Measurements from ENCODE around the gene MCM9.

The MCM9 gene

GRCh38 chr6:118932421-118932820 is 2.5 kb downstream of the MCM9 start:
- no peak for DNase-seq (ENCODE audit: low spot score)

GRCh38 chr6:118931436-118931835 is 3.5 kb downstream of the MCM9 start:
- no peak for DNase-seq (ENCODE audit: low spot score)

- no peak for DNase-seq (ENCODE audit: low spot score)
Observed at GRCh38 chr6:118930680-118931079, 4.3 kb downstream of the MCM9 start.

GRCh38 chr6:118923035-118923434 is 11.9 kb downstream of the MCM9 start:
- no peak for DNase-seq (ENCODE audit: low spot score)

- DNase-seq (ENCODE audit: low spot score) = no peak
Observed at GRCh38 chr6:118921084-118921483, 13.9 kb downstream of the MCM9 start.

- DNase-seq (ENCODE audit: low spot score) = no peak
Observed at GRCh38 chr6:118918329-118918725, 16.6 kb downstream of the MCM9 start.

GRCh38 chr6:118917546-118918328 is 17.2 kb downstream of the MCM9 start:
- no peak for DNase-seq (ENCODE audit: low spot score)

- no peak for DNase-seq (ENCODE audit: low spot score)
Observed at GRCh38 chr6:118914598-118914997, 20.4 kb downstream of the MCM9 start.

GRCh38 chr6:118913161-118913560 is 21.8 kb downstream of the MCM9 start:
- no peak for DNase-seq (ENCODE audit: low spot score)

- no peak for DNase-seq (ENCODE audit: low spot score)
Observed at GRCh38 chr6:118912646-118913045, 22.3 kb downstream of the MCM9 start.

GRCh38 chr6:118908441-118908840 is 26.5 kb downstream of the MCM9 start:
- no peak for DNase-seq (ENCODE audit: low spot score)

- peak; percentile 43 for DNase-seq (ENCODE audit: low spot score)
Observed at GRCh38 chr6:118905851-118906250, 29.1 kb downstream of the MCM9 start.

- DNase-seq (ENCODE audit: low spot score) = no peak
Observed at GRCh38 chr6:118905084-118905483, 29.9 kb downstream of the MCM9 start.

- no peak for DNase-seq (ENCODE audit: low spot score)
Observed at GRCh38 chr6:118903691-118904090, 31.3 kb downstream of the MCM9 start.

- DNase-seq (ENCODE audit: low spot score) = no peak
Observed at GRCh38 chr6:118903138-118903537, 31.8 kb downstream of the MCM9 start.

GRCh38 chr6:118902726-118903125 is 32.2 kb downstream of the MCM9 start:
- no peak for DNase-seq (ENCODE audit: low spot score)

GRCh38 chr6:118899948-118900347 is 35.0 kb downstream of the MCM9 start:
- DNase-seq (ENCODE audit: low spot score) = peak; percentile 53

GRCh38 chr6:118897386-118897785 is 37.6 kb downstream of the MCM9 start:
- no peak for DNase-seq (ENCODE audit: low spot score)

GRCh38 chr6:118896339-118897136 is 38.4 kb downstream of the MCM9 start:
- DNase-seq (ENCODE audit: low spot score) = peak; percentile 42

- no peak for DNase-seq (ENCODE audit: low spot score)
Observed at GRCh38 chr6:118895859-118896258, 39.1 kb downstream of the MCM9 start.

GRCh38 chr6:118895261-118895560 is 39.7 kb downstream of the MCM9 start:
- DNase-seq (ENCODE audit: low spot score) = no peak

- peak; percentile 54 for DNase-seq (ENCODE audit: low spot score)
Observed at GRCh38 chr6:118894425-118895260, 40.3 kb downstream of the MCM9 start.

Measured in CD4-positive, alpha-beta T cell treated with Interleukin-15 for 4 hours (primary cell).